NCI-H1105 (cell line): ENCODE measurements around the gene CTSE.
A peak's percentile ranks its signal among the peaks of the same experiment; 100 is the strongest.

Source experiments
- DNase-seq: peaks from one replicate; lab custom pipeline; 2025; lab: John Stamatoyannopoulos, UW

CTSE gene

DNA sequence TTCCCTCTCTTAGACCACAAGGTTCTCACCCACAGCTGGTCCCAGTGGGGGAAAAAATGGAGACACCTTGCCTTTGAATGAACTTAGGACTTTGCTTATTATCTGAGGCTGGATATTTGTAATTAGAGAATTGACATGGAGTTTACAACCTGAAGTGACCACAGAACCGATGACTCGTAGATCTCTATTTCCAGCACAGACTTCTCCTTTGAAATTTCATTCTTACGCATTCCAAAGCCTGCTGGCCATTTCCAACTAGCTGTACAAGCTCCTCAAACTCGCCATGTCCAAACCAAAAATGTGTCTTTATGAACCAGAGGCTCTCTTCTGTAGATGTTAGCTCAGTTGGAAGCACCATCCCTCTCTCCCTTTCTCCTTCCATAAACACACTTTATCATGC is 32.5 kb downstream of the CTSE start:
- no peak for DNase-seq

- no peak for DNase-seq
Observed at GRCh38 chr1:205990226-205990625, 33.5 kb downstream of the CTSE start.

DNA sequence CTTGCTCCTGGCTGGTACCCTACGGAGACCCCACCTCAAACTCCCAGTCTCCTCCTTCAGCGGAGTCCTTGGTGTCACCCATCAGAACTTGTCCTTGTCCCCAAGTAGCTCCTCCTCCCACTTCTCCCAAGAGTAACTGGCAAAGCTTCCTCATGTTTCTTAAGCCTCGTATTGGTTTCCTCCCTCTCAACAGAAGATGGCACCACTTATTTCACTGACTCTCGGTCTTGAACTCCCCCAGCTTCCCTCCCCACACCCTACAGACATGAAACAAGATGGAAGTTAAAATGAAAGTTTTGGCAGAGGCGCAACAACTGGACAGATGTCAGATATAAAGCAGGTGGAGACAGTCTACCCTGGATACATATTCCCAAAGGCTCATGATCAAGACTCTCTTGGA is 33.9 kb downstream of the CTSE start:
- DNase-seq = no peak

GRCh38 chr1:205988585-205988995 is 35.1 kb downstream of the CTSE start:
- DNase-seq = no peak

DNA sequence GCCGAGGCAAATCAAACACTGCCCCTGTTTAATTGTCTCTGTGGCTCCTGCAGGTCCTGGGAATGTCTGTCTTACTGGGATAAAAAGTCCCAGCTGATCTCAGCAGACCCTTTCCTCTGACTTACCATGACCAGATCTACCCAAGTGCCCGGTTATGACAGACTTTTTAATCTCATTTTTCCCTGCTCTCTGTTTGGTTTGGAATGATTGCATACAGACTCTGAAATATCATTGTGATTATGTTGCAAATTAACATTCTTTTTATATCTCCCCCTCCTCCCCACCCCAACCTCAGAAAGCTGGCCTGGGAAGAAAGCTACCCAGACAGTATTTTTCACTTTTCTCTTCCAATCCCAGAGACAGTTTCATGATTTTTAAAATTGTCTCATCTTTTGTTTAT is 36.8 kb downstream of the CTSE start:
- no peak for DNase-seq

GRCh38 chr1:205986292-205986691 is 37.4 kb downstream of the CTSE start:
- DNase-seq = no peak

DNA sequence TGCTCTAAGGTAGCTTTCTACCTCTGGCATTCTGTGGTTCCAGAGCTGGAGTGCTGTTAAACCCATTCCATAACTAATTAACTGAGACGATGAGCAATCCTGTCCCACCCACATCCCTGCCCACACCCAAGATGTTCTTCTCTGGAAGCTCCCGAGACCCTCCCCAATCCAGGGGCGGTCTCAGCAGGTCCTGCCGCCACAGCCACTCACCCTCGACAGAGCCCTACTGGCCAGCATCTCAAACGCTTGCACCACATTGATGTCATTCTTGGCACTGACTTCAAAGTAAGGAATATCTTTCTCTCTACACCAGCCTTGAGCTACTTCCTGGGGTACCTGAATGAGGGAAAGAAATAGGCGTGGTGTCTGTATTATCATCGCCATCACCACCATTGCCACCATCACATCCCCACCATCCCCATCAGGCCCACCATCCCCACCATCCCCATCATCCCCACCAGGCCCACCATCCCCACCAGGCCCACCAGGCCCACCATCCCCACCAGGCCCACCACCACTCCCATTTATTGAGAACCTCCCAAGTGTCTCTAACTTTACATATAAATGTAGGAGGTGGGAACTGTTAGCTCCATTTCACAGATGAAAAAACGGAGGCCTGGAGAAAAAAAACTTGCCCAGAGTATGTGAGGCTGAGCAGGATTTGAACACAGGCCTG is 38.2 kb downstream of the CTSE start:
- DNase-seq = no peak

GRCh38 chr1:205983925-205984725 is 39.6 kb downstream of the CTSE start:
- no peak for DNase-seq

DNA sequence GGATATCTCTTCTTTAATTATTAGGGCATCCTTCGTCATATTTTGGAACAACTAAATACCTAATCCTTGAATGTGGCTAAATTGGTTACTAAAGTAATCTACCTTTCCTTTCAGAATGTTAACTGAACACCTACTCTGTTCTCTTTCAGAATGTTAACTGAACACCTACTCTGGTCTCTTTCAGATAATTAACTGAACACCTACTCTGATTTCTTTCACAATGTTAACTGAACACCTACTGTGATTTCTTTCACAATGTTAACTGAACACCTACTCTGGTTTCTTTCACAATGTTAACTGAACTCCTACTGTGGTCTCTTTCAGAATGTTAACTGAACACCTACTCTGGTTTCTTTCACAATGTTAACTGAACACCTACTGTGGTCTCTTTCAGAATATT is 42.4 kb downstream of the CTSE start:
- DNase-seq = no peak

DNA sequence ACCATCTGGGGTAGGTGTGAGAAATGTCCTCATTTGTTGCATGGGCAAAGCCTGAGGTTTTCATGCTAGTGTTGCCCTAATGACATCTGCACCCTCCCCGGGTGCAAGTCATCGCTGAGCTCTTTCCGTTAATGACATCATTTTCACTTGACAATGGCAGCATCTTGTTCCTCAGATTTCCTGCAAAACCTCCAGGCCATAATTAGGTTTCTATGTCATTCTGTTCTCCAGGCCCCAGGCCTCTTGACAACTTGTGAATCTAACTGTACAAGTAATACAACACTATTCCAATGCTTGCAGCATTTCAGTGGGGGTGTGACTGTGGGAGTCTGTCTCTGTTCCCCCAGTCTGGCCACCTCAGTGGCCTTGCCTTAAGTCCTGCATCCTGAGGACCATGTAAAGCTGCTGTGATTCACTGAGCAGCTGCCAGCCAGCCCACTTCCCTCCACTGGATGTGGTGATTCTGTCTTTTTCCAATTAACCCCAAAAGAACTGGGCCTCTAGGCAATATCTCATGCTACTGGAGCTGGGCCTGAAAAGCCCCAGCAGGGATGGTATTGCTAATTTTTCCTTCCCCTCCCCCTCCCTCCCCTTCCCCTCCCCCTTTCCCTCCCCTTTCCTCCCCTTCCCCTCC is 43.3 kb downstream of the CTSE start:
- DNase-seq = no peak

DNA sequence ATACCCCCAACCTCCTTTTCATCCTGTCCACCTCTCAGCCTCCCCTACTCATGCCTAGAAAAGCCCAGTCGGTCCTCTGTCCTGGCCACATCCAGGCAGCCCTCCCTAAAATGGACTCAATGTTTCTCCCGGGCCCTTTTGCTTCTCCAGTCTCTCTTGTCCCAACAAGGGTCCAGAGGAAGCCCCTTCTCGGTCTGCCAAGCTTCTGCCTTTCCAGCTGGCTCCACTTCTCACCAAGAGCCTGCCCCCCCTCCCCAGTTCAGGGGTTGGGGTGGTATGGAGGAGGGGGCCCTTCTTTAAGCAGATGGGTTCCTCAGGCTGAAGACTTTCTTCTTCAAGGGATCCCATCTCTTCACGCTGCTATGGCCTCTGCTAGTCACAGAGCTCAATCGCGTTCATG is 44.4 kb downstream of the CTSE start:
- no peak for DNase-seq

- DNase-seq = no peak
Observed at GRCh38 chr1:205978676-205979075, 45.0 kb downstream of the CTSE start.

DNA sequence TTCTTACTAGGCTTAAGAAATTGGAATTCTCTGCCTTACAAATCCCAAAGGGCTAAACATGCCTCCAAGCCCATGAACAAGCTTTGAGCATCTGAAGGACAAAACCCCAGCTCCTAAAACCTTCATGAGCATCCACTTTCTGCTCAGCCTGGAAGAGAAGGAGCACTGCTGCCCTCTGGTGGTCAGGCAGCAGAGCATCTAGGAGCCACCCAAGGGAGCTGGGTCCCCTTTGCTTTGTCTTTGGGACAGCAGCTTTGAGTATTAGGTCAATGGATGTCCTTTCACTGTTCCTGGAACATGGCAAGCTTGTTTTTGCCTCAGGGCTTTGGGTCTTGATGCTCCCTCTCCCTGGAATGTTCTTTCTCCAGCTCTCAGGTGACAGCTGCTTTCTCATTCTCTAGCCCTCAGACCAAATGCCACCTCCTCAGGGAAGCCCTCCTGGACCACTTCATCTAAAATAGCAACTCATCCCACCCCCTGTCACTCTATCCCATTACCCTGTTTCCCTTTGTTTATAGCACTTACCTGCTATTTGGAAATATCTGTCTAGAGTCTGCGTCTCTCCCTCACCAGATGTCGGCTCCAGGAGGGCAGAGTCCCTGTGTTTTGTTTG is 46.2 kb downstream of the CTSE start:
- DNase-seq = peak; percentile 71

DNA sequence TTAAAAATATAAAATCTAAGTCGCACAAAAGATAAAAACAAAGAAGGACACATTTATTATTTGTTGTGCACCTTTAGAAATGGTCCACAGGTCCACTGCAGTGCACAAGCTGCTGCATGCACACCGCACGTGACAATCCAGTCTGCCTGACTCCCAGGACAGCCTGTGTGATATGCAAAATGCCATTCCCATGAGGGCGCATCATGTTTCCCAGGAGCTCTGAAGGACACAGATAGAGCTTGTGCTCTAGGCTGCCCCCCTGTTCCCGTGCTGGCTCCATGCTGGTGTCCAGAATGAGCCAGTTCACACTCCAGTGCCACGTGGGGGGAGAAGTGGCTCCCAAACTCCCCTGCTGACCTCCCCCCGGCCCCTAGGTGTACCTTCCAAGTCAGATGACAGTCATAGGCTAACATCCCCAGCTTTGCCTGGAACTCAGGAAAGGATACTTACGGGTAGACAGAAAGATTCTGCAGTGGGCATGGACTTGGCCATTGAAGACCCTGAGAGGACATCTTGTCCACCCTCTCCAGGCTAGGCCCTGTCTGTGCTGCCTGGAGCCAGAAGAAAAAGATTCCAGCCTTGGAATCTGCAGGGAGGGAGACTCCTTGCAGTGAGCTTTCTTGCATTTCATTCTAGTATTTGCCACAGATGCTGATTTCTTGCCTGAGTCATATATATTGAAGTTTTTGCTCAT is 46.8 kb downstream of the CTSE start:
- DNase-seq = no peak

DNA sequence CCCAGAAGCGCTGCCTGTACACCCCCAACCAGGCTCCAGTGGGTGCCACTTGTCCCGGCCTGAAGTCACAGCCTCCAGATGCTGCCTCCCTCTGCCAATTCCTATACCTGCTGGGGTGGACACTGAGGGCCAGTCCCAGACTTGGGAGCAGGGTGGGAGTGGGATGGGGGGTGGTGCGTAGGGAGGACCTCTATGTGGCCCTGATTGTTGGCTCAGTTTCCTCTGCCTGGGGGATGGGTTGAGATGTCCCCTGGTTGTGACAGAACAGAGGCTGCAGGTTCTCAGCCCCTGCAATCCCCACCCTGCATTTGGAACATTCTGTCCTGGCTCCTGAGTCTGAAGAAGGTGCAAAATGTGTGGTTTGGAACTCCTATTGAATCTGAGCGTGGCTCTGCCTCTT is 47.7 kb downstream of the CTSE start:
- DNase-seq = no peak

- DNase-seq = no peak
Observed at GRCh38 chr1:205975387-205975998, 48.2 kb downstream of the CTSE start.

- DNase-seq = no peak
Observed at GRCh38 chr1:205974712-205975111, 49.0 kb downstream of the CTSE start.

DNA sequence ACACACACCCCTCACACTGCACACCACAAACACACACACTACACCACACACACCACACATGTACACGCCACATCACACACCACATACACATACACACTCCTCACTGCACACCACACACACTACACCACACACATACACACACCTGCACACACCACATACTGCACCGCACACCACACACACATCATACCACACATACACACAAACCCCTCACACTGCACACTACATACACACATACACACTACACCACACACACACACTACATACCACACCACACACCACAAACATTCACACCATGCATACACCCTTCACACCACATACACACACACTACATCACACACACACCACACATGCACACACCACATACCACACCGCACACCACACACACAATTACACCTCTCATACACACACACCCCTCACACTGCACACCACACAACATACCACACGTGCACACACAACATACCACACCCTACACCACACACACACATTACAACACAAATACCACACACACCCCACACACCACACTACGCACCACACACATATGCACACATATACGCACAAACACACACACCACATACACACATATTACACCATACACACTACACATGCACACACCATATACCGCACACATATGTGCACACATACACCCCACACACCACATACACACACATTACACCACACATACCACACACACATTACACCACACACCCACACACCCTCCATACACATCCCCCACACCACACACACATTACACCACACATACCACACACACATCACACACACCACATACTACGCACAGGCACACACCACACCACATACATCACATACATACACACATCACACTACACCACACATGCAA is 50.1 kb downstream of the CTSE start:
- DNase-seq = no peak

DNA sequence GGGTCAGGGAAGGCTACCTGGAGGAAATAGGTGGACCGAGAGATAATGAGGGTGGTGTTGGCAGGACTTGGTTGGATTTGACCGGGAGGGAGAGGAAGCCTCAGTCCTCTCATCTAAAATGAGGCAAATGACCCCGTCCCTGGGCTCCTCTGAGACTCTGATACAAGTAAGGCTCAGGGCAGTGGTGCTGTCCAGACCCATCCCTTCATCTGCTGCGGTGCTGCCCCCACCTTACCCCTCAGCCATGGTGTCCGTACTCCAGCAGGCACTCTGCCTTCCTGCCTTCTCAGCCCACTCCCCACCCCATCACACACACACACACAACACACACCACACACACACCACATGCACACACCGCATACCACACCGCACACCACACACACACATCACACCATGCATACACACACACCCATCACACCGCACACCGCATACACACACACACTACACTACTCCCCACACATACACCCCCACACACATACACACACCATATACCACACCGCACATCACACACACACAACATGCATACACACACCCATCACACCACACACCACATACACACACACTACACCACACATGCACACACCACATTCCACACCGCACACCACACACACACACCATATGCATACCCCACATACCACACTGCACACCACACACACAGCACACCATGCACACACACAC is 51.1 kb downstream of the CTSE start:
- no peak for DNase-seq

- no peak for DNase-seq
Observed at GRCh38 chr1:205972081-205972480, 51.6 kb downstream of the CTSE start.
